NB4 (cell line): Measurements from ENCODE around the gene RBP2.

Experiments used
- TF ChIP-seq, protein P1 (sequence below): IDR thresholded peaks from one replicate; pipeline ENCODE4 v1.5.1; 2012; ENCODE audit warnings: low read depth, low read length
- TF ChIP-seq, protein P2 (sequence below): IDR thresholded peaks from 2 replicates; pipeline ENCODE4 v1.6.1; 2011; ENCODE audit warnings: low read depth, low read length

DNA sequence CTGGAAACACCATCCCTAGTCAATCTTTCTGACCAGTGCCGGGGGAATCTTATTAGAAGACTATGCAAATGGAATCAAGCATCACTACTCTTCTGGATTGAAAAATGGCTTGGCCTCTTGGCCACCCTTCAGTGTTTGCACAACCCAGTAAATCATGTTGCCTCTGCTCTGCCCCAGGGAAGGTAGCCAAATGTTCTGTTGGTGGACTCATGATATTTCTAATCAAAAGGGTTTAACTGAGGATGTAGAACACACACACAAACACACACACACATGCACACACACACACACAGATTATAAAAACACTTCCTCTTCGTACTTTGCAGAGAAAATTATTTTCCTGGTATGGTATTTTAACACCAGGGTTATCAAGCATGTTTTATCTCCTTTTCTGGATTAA is 7.9 kb downstream of the RBP2 start:
- TF ChIP-seq, protein P1, sequence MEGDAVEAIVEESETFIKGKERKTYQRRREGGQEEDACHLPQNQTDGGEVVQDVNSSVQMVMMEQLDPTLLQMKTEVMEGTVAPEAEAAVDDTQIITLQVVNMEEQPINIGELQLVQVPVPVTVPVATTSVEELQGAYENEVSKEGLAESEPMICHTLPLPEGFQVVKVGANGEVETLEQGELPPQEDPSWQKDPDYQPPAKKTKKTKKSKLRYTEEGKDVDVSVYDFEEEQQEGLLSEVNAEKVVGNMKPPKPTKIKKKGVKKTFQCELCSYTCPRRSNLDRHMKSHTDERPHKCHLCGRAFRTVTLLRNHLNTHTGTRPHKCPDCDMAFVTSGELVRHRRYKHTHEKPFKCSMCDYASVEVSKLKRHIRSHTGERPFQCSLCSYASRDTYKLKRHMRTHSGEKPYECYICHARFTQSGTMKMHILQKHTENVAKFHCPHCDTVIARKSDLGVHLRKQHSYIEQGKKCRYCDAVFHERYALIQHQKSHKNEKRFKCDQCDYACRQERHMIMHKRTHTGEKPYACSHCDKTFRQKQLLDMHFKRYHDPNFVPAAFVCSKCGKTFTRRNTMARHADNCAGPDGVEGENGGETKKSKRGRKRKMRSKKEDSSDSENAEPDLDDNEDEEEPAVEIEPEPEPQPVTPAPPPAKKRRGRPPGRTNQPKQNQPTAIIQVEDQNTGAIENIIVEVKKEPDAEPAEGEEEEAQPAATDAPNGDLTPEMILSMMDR = no peak
- TF ChIP-seq, protein P2, sequence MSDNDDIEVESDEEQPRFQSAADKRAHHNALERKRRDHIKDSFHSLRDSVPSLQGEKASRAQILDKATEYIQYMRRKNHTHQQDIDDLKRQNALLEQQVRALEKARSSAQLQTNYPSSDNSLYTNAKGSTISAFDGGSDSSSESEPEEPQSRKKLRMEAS = no peak
